ENCODE data around the gene NOTCH1.
A peak's percentile ranks its signal among the peaks of the same experiment; 100 is the strongest.
"Not testable (repeated sequence)": the region's sequence is repeated elsewhere in the genome, so short reads cannot be mapped to it uniquely, and the experiment has no call there.

Gene NOTCH1

DNA sequence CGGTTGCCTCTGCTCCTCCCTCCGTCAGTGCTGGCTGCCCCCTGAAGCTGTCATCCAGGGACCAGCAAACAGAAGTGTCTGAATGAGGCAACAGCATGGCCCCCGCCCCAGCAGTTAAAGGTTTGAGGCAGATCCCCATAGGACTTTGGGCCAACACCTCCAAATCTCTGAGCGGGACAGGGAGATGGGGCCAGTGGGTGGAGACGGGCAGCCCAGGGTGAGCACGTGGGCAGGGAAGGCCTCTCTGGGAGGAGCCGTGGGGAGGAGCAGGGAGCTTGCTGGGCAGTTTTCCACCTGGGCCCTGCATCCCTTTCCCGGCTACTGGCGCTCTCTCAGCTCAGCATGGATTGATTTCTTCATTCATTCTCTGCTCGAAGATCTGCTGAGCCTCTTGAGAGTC lies 39.1 kb upstream of the NOTCH1 start:
- no peak for TF ChIP-seq POLR2A (IDR thresholded peaks at IDR 0.05; ENCODE audit: low read depth, low read length)
- DNase-seq (ENCODE audit: insufficient read length, low spot score), result no peak
- no peak for FAIRE-seq

DNA sequence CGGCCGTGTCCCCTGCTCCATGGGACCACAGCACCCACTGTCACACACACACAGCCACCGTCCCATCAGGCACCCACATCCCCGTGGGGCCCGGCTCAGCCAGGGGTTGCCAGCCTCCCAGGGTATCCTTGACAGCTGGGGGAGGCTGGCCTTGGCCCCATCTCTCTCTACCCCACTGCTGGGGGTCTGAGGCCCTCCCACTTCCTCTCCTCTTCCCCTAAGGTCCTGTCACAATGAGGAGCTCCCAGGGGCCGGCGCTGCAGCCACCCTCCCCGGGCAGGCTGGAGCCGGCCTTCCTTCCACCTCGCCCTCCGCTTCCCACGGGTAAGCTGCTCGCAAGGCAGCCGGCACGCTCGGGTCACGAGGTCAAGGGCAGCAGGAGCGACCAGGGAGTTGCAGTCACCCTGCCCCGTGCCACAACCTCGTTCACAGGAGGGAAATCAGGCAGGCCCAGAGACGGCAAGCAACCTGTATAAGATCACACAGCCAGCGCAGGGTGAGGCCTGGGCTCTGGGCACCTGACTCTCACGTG lies 38.6 kb upstream of the NOTCH1 start:
- no peak for TF ChIP-seq POLR2A (IDR thresholded peaks at IDR 0.05; ENCODE audit: low read depth, low read length)
- FAIRE-seq, result no peak
- DNase-seq (ENCODE audit: insufficient read length, low spot score), result no peak

DNA sequence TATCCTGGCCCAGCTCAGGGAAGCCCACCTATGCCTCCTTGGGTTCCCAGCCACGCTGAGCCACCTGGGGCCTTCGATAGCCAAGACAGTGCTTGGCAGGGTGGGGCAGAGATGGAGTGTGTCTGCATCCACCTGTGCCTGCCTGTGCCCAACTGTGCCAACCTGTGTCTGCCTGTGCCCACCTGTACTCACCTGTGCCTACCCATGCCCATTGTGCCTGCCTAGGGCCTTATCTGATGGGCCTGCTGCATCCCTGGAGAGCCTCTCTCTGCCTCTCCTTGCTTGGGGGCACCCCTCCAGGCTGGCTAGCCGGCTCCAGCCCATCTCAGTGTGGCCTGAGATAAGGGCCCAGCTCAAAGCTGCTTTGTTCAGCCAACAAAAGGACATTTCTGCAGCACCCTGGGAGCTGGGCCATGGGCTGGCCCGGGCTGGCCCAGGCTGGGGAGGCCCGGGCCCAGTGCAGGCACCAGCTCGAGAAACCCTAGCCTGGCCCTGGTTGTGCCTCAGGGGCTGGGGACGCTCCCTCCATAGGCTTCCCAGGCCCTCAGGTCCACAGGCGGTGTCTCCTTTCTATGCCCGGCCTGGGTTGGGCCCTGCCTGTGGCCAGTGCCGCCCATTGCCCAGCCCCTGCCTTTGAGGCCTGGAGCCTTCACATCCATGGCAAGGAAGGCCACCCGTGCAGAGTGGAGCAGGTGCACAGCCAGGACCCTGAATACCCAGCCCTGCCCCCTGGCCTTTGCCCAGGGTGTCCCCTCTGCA lies 37.3 kb upstream of the NOTCH1 start:
- no peak for TF ChIP-seq POLR2A (IDR thresholded peaks at IDR 0.05; ENCODE audit: low read depth, low read length)
- FAIRE-seq (no peak), DNase-seq (ENCODE audit: insufficient read length, low spot score) (no peak)

DNA sequence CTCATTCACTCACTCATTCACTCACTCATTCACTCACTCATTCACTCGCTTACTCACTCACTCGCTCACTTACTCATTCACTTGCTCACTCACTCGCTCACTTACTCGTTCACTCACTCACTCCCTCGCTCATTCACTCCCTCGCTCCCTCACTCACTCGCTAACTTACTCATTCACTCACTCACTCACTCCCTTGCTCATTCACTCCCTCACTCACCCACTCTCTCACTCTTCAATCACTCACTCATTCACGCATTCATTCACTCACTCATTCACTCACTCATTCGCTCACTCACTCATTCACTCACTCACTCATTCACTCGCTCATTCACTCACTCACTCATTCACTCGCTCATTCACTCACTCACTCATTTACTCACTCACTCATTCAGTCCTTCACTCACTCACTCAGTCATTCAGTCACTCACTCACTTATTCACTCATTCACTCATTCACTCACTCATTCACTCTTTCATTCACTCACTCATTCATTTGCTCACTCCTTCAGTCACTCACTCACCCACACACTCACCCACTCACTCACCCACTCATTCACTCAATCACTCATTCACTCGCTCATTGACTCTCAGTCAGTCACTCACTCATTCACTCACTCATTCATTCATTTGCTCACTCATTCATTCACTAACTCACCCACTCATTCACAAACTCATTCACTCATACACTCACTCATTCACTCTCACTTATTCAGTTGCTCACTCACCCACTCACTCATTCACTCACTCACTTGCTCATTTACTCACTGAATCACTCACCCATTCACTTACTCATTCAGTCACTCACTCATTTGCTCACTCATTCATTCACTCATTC lies 36.0 kb upstream of the NOTCH1 start:
- no peak for FAIRE-seq
- TF ChIP-seq POLR2A (IDR thresholded peaks at IDR 0.05; ENCODE audit: low read depth, low read length), result no peak
- DNase-seq (ENCODE audit: insufficient read length, low spot score), result no peak

DNA sequence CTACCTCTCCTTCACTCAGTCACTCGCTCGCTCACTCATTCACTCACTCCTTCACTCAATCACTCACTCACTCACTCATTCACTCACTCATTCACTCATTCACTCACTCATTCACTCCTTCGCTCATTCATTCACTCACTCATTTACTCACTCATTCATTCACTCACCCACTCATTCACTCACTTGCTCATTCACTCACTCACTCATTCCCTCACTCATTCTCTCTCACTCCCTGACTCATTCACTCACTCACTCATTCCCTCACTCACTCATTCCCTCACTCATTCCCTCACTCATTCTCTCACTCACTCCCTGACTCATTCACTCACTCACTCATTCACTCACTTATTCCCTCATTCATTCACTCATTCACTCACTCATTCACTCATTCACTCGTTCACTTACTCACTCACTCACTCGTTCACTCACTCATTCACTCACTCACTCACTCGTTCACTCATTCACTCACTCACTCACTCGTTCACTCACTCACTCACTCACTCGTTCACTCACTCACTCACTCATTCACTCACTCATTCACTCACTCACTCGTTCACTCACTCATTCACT lies 33.9 kb upstream of the NOTCH1 start:
- not testable (repeated sequence) for DNase-seq (ENCODE audit: insufficient read length, low spot score); FAIRE-seq

DNA sequence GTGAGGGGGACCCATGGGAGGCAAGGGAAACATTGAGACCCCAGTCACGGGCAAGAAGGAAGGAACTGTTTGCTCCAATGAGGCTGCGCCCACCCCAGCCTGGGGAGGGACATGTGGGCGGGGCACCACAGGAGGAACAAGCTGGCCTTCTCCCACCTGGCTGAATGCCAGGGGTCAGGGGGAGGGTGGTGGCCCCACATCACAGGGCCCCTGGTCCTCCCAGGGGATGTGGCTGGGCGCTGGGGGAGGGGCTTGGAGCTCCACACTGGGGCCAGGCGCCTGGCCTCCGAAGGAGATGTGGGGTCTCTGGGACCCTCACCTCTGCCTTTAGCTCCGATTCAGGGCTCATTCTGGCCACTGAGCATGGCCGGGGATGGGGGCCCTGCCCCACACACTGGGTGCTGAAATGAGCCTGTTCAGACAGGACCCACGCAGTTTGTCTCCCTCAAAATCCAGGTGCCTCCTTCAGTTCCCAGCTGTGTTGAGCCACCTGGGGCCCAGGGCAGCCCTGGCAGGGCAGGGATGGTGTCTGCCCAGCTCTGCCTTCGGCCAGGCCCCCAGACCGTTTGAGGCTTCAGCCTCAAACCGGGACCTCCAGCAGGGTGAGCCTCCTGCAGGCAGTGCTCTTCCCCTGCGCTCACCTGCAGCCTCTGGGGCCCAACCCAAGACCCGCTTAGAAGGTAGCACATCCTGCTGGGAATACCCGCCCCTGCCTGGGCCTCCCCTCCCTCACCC lies 33.2 kb upstream of the NOTCH1 start:
- DNase-seq (ENCODE audit: insufficient read length, low spot score) (no peak), FAIRE-seq (no peak)
- TF ChIP-seq POLR2A (IDR thresholded peaks at IDR 0.05; ENCODE audit: low read depth, low read length), result no peak

DNA sequence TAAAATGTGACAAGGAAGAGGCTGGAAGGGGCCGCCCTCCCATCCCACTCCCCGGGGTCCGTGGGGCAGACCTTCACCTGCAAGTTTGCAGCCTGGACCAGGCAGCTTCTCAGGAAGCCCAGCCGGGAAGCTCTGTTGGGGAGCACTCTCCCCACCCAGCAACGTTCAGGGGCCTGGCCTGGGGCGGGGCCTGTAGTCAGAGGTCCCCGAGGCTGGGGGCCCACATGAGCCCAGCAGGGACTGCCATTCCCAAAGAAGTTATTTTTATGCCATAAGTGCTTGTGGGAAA lies 32.7 kb upstream of the NOTCH1 start:
- TF ChIP-seq POLR2A (IDR thresholded peaks at IDR 0.05; ENCODE audit: low read depth, low read length), result no peak

DNA sequence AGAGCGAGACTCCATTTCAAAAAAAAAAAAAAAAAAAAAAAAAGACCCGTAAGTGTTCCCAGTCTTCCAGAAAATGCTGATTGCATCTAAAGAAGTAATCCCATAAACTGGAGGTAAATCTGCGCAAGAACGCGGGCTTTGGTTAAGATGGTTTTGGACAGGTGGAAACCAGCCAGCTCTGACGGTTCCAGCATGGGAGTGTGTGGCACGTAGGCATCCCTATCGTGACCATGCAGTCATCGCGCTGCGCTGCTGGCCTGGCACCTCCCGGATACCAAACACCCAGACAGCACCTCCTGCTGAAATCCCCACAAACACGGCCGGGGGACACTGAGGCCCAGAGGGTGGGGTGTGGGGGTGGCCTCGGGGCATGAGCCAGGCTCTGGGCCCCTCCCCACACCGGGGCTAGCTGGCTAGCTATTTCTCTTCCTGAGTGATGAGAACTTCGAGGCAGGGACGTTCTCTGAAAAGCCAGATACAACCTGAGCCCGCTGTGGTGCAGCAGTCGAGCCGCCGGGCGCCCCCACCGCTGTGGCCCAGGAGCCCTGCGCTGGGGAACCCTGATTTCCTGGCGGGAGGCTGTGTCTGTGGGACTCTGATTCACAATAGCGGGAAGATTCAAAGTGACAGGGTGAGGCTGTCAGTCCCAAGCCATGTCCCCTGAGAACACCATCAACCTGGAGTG lies 32.2 kb upstream of the NOTCH1 start:
- DNase-seq (ENCODE audit: insufficient read length, low spot score), result no peak
- FAIRE-seq, result no peak
- TF ChIP-seq POLR2A (IDR thresholded peaks at IDR 0.05; ENCODE audit: low read depth, low read length), result no peak

More for the DNA sequence above, 32.7 kb upstream of the NOTCH1 start:
- FAIRE-seq (no peak), DNase-seq (ENCODE audit: insufficient read length, low spot score) (no peak)

DNA sequence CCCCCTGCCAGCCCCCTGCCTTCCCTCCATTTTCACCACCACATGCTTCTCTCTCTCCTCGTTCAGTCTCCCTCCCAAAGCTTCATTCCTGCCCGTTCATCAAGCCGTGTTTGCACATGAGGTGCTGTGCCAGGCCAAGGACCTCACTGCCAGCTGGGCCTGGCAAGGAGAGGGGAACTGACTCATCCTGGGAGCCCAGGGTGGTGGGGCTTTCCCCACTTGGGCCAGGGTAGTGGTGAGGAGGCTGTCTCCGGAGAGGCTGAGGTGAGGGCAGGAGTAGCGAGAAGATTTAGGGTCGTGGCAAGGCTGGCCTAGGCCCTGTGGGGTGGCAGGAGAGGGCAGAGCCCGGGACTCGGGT lies 30.4 kb upstream of the NOTCH1 start:
- FAIRE-seq (peak; percentile 71), DNase-seq (ENCODE audit: insufficient read length, low spot score) (peak; percentile 99)
- no peak for TF ChIP-seq POLR2A (IDR thresholded peaks at IDR 0.05; ENCODE audit: low read depth, low read length)

DNA sequence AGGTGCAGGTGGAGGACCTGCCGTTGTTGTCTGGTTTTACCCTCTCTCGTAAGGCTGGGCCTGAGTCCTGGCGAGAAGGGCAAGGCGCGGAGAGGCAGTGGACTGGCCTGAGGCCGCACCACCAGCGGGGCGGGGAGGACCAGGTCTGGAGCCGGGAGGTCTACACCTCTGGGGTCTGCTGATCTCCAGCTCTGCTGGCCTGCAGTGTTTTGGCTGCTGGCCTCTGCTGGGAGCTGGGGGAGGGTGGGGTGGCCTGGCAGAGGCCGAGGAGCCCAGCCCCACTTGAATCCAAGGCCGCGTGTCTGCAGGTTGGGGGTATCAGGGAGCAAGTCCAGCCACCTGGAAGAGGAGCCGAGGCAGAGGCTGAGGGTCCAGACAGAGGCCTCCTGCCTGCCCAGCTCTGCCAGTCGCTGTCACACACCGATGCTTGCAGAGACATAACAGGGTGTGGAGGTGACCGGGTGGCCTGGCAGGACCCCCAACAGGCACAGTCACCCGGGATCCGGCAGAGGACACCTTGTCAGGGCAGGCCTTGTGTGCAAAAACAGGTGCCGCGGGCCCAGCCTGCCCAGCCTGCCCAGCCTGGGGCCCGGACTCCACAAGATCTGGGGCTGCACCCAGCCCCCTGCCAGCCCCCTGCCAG lies 29.9 kb upstream of the NOTCH1 start:
- no peak for TF ChIP-seq POLR2A (IDR thresholded peaks at IDR 0.05; ENCODE audit: low read depth, low read length)
- no peak for FAIRE-seq
- DNase-seq (ENCODE audit: insufficient read length, low spot score), result no peak

DNA sequence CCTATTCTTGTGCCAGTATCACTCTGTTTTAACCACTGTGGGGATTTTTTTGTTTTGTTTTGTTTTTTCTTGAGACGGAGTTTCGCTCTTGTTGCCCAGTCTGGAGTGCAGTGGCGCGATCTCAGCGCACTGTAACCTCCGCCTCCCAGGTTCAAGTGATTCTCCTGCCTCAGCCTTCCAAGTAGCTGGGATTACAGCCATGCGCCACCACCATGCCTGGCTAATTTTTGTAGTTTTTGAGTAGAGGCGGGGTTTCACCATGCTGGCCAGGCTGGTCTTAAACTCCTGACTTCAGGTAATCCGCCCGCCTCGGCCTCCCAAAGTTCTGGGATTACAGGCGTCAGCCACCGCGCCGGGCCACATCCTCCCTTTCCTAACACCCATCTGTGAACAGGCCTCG lies 28.8 kb upstream of the NOTCH1 start:
- FAIRE-seq; DNase-seq (ENCODE audit: insufficient read length, low spot score): not testable (repeated sequence)

DNA sequence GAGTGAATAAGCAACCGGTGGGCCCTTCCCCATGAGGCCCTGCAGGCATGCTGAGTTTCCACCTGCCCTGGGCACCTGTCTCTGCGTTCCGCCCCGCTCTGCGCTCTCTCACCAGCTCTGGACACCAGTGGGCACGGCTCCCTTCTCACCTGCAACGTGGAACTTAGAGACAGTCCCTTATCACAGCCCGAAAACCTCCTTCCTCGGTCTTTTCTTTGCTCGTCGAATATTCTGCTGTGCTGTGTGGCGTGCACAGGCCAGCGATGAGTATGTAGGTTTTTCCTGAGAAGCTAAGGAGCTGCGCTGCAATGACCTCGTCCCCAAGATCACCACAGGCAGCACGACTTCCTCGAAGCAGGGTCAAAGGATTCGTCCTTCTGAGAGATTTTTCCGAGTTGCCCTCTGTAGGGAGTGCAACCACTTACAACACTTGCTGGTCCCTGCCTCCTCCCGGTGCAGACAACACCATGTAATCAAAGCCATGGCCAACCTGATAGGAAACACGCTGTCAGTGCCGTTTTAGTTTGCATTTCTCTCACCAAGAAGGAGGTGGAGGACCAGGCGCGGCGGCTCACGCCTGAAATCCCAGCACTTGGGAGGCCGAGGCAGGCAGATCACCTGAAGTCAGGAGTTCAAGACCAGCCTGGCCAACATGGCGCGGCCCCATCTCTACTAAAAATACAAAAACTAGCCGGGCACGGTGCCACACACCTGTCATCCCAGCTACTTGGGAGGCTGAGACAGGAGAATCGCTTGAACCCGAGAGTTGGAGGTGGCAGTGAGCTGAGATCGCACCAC lies 27.2 kb upstream of the NOTCH1 start:
- no peak for FAIRE-seq
- no peak for TF ChIP-seq POLR2A (IDR thresholded peaks at IDR 0.05; ENCODE audit: low read depth, low read length)
- DNase-seq (ENCODE audit: insufficient read length, low spot score), result no peak

Measured in H54 (cell line).